ENCODE data around the gene GIPC2.
A peak's percentile ranks its signal among the peaks of the same experiment; 100 is the strongest.

GIPC2 gene

DNA sequence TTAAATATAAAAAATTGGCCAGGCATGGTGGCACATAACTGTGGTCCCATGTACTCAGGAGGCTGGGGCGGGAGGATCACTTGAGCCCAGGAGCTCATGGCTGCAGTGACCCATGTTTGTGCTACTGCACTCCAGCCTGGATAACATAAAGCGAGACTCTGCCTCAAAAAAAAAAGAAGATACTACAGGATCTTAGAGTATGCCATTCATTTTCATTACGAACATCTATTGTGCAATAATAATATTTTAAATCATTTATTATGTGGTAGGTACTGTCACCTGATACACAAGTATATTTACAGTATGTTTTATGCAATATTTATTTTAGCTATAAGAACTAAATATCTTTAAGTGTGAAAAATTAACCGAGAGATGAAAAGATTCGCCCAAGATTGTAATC, 9.3 kb upstream of the GIPC2 start:
- DNase-seq (ENCODE audit: low read depth), result no peak
- TF ChIP-seq, protein P1, sequence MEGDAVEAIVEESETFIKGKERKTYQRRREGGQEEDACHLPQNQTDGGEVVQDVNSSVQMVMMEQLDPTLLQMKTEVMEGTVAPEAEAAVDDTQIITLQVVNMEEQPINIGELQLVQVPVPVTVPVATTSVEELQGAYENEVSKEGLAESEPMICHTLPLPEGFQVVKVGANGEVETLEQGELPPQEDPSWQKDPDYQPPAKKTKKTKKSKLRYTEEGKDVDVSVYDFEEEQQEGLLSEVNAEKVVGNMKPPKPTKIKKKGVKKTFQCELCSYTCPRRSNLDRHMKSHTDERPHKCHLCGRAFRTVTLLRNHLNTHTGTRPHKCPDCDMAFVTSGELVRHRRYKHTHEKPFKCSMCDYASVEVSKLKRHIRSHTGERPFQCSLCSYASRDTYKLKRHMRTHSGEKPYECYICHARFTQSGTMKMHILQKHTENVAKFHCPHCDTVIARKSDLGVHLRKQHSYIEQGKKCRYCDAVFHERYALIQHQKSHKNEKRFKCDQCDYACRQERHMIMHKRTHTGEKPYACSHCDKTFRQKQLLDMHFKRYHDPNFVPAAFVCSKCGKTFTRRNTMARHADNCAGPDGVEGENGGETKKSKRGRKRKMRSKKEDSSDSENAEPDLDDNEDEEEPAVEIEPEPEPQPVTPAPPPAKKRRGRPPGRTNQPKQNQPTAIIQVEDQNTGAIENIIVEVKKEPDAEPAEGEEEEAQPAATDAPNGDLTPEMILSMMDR (IDR thresholded peaks at IDR 0.05; ENCODE audit: low read depth, low read length, missing control alignments), result no peak
- in situ Hi-C loops (cut with HindIII; ENCODE audit: low sequenced_read_pairs), result no loop called here
- H3K4me3 ChIP-seq (ENCODE audit: low read depth, low read length), result no peak overlapping the region

DNA sequence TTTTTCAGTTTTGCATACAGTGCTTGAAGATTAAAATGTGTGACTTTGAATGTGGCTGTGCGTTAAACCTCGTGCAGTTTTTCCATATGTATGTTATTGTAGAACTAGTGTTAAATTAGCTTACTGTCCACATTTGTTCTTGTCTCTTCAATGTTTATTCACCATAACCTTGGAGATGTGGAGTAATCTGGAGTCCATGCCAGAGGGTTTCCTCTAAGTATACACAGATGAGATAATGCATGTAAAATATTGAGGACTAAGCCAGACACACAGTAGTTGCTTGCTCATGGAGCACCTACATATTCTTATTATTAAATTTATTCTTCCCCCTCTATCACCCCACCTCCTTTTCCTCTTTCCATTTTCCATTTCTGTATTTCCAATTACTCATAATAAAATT, 7.7 kb upstream of the GIPC2 start:
- no peak overlapping the region for H3K4me3 ChIP-seq (ENCODE audit: low read depth, low read length)
- TF ChIP-seq, protein P1 (IDR thresholded peaks at IDR 0.05; ENCODE audit: low read depth, low read length, missing control alignments), result no peak
- DNase-seq (ENCODE audit: low read depth), result peak; percentile 8
- in situ Hi-C loops (cut with HindIII; ENCODE audit: low sequenced_read_pairs), result no loop called here

DNA sequence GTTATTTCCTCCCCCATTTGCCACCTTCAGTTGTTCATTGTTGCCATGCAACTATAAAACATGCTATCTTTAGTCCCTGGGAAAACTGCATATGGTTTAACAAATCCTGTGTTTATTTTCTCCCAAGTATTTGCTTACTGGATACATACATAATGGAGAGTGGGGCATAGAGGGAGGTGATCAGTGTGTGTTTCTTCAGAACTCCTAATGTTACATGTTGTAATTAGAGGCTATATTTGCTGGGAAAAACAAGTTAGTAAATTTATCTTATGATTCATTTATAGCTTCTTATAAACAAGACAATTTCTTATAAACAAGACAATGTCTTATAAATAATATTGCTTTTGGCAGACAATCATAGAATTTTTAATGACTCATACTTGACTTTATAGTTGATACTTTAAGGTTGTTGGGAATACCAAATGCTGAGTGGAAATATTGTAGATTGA, 7.3 kb upstream of the GIPC2 start:
- TF ChIP-seq, protein P1 (IDR thresholded peaks at IDR 0.05; ENCODE audit: low read depth, low read length, missing control alignments), result no peak
- peak; percentile 8 for DNase-seq (ENCODE audit: low read depth)
- H3K4me3 ChIP-seq (ENCODE audit: low read depth, low read length), result no peak overlapping the region
- in situ Hi-C loops (cut with HindIII; ENCODE audit: low sequenced_read_pairs), result no loop called here

DNA sequence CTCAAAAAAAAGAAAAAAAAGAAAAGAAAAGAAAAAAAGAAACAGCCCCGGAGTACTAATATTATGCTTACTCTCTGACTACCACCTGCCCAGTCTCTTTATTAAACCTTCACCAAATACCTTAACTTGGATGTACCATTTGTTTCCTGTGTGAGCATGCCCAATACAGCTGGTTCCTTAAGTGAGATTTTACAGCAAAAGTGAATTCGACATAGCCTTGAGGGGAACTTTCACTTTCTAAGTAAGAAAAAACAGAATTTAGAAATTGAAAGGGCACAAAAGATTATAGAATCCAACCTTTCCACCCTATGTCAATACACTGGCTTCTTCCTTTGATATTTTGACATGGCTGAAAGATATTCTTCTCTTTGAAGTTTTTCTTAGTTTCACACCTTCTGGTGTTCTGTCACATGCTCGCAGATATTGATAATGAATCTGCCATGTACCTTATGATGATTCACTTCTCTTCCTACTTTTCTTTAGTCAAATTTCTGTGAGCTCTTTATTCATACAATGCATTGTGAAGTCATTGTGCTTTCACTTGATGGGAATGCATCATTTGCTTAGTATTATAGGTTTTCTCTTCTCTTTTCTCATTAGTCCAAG, 5.2 kb upstream of the GIPC2 start:
- TF ChIP-seq, protein P1 (IDR thresholded peaks at IDR 0.05; ENCODE audit: low read depth, low read length, missing control alignments), result no peak
- no peak for DNase-seq (ENCODE audit: low read depth)
- no peak overlapping the region for H3K4me3 ChIP-seq (ENCODE audit: low read depth, low read length)
- in situ Hi-C loops (cut with HindIII; ENCODE audit: low sequenced_read_pairs), result no loop called here

DNA sequence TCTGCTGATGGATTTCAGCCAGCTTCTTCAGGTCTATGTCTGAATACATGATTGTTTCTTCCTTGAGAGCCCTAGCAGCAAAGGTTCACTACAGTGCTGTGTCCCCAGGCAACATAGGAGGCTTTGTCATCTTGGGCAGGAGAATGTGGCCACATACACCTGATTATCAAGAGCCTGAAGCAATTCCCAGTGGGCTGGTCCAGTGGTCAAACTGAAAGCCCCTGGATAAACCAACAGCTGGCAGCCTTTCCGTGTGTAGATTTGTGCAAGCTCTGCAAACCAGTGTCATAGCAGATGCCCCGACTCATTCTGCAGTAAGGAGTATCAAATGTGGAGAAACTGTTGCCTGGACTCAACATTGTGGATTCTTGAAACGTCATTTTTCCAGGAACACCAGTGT, 2.3 kb upstream of the GIPC2 start:
- DNase-seq (ENCODE audit: low read depth), result no peak
- TF ChIP-seq, protein P1 (IDR thresholded peaks at IDR 0.05; ENCODE audit: low read depth, low read length, missing control alignments), result no peak
- no peak overlapping the region for H3K4me3 ChIP-seq (ENCODE audit: low read depth, low read length)
- in situ Hi-C loops (cut with HindIII; ENCODE audit: low sequenced_read_pairs), result no loop called here

DNA sequence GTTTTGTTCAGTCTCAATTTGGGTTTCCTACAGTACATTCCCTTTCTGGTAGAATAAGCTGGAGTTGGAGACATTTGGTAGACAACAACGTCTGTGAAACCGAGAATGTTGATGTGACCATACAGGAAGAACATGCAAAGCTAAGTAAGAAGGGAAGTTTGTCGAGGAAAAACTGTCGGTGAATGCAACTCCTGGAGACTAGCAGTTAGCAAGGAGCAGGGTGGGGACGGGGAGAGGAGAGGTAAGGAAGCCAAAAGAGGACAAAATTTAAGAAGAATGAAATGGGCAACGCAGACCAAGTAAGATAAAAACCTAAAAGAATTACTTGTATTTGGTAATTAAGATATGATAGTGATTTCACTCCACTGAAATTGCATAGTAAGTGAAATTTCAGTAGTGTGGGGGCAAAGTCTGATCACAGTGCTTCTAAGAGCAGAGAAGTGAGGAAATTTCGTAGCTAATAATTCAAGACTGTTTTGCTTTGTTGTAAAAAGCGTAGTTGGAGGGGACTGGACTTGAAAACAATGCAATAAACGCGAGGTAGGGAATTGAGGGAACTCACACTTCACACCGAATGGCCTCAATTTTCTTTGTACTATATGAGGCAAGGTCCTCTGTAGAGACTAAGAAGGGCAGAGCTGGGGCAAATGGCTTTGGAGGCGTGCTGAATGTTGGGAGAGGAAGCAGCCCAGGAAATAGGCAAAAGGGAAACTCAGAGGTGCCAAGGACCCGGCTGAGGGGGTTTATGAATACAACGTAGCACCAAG, 787 bp upstream of the GIPC2 start:
- in situ Hi-C loops (cut with HindIII; ENCODE audit: low sequenced_read_pairs), result no loop called here
- TF ChIP-seq, protein P1 (IDR thresholded peaks at IDR 0.05; ENCODE audit: low read depth, low read length, missing control alignments), result no peak
- H3K4me3 ChIP-seq (ENCODE audit: low read depth, low read length), result no peak overlapping the region
- no peak for DNase-seq (ENCODE audit: low read depth)

Data from astrocyte of the cerebellum (primary cell).